Measurements from ENCODE around the gene TMUB2. TPM values are rescaled to one million over a fixed set of nuclear protein-coding genes. Genes with fewer than 3 reads are reported as not detected.
"Not testable (repeated sequence)": the region's sequence is repeated elsewhere in the genome, so short reads cannot be mapped to it uniquely, and the experiment has no call there.

TMUB2 gene
- total RNA-seq, 1 donor from 2014 or later: 39.5 TPM

GRCh38 chr17:44147812-44148211 is 39.0 kb upstream of the TMUB2 start:
- Mint-ChIP-seq H3K9me3 (no peaks in the 10 kb centered on the region), H3K4me3 (no peak overlapping the region), H3K4me1 (ENCODE audit: unreplicated experiment) (peaks cover 6% of the 10 kb centered on the region), H3K27me3 (no peaks in the 10 kb centered on the region), H3K36me3 (no peaks in the 10 kb centered on the region), H3K27ac (no peak overlapping the region)
- no peak for DNase-seq (ENCODE audit: extremely low spot score, unreplicated experiment)
- TF ChIP-seq CTCF (conservative IDR thresholded peaks at IDR 0.05): no peak

GRCh38 chr17:44149066-44149465 is 37.7 kb upstream of the TMUB2 start:
- DNase-seq (ENCODE audit: extremely low spot score, unreplicated experiment); H3K4me1 Mint-ChIP-seq (ENCODE audit: unreplicated experiment); H3K4me3 Mint-ChIP-seq; H3K27ac Mint-ChIP-seq; H3K27me3 Mint-ChIP-seq; H3K36me3 Mint-ChIP-seq; H3K9me3 Mint-ChIP-seq: not testable (repeated sequence)

GRCh38 chr17:44149750-44150329 is 36.9 kb upstream of the TMUB2 start:
- no peaks in the 10 kb centered on the region for H3K27me3 Mint-ChIP-seq
- no peaks in the 10 kb centered on the region for H3K9me3 Mint-ChIP-seq
- H3K27ac Mint-ChIP-seq: no peak overlapping the region
- no peaks in the 10 kb centered on the region for H3K36me3 Mint-ChIP-seq
- DNase-seq (ENCODE audit: extremely low spot score, unreplicated experiment): no peak
- no peak for TF ChIP-seq CTCF (conservative IDR thresholded peaks at IDR 0.05)
- peaks cover 6% of the 10 kb centered on the region for H3K4me1 Mint-ChIP-seq (ENCODE audit: unreplicated experiment)
- H3K4me3 Mint-ChIP-seq: no peak overlapping the region

GRCh38 chr17:44152875-44153274 is 33.9 kb upstream of the TMUB2 start:
- H3K4me3 Mint-ChIP-seq: no peak overlapping the region
- H3K36me3 Mint-ChIP-seq: no peaks in the 10 kb centered on the region
- no peaks in the 10 kb centered on the region for H3K9me3 Mint-ChIP-seq
- no peak overlapping the region for H3K27ac Mint-ChIP-seq
- no peak for TF ChIP-seq CTCF (conservative IDR thresholded peaks at IDR 0.05)
- H3K27me3 Mint-ChIP-seq: no peaks in the 10 kb centered on the region
- DNase-seq (ENCODE audit: extremely low spot score, unreplicated experiment): no peak
- H3K4me1 Mint-ChIP-seq (ENCODE audit: unreplicated experiment): peaks cover 6% of the 10 kb centered on the region

GRCh38 chr17:44155488-44155887 is 31.3 kb upstream of the TMUB2 start:
- DNase-seq (ENCODE audit: extremely low spot score, unreplicated experiment): no peak
- Mint-ChIP-seq H3K27me3 (no peaks in the 10 kb centered on the region), H3K9me3 (no peaks in the 10 kb centered on the region), H3K27ac (no peak overlapping the region), H3K4me3 (no peak overlapping the region), H3K36me3 (peaks cover 3% of the 10 kb centered on the region), H3K4me1 (ENCODE audit: unreplicated experiment) (no peaks in the 10 kb centered on the region)
- no peak for TF ChIP-seq CTCF (conservative IDR thresholded peaks at IDR 0.05)

GRCh38 chr17:44159519-44160210 is 27.1 kb upstream of the TMUB2 start:
- Mint-ChIP-seq H3K4me3 (no peak overlapping the region), H3K9me3 (no peaks in the 10 kb centered on the region), H3K4me1 (ENCODE audit: unreplicated experiment) (no peaks in the 10 kb centered on the region), H3K27me3 (no peaks in the 10 kb centered on the region), H3K36me3 (peaks cover 3% of the 10 kb centered on the region), H3K27ac (no peak overlapping the region)
- TF ChIP-seq CTCF (conservative IDR thresholded peaks at IDR 0.05): no peak
- no peak for DNase-seq (ENCODE audit: extremely low spot score, unreplicated experiment)
